Heart right ventricle (tissue), 16 donors: ENCODE results near the gene COL16A1. TPM values are rescaled to one million over a fixed set of nuclear protein-coding genes. Genes with fewer than 3 reads are reported as not detected.
A peak's percentile ranks its signal among the peaks of the same experiment; 100 is the strongest.

Experiments used
- ATAC-seq, 8 donors: fragments of 200-7000 bp; cut with Tn5 transposase; one replicate each; pipeline ENCODE4 v1.9.1; 2020; ENCODE audit warnings: mild to moderate bottlenecking in 8 of 8, moderate library complexity in 8 of 8, moderate number of reproducible peaks in 1 of 8
- DNase-seq, 2 donors: peaks; one replicate each; pipeline ENCODE4 v3.0.0-alpha.2; 2020
- H3K27ac ChIP-seq, 10 donors: fragments of 200-600 bp; sonication (generic) in 2 of 10; one replicate each; pipeline versions ENCODE4 v1.5.0 to v1.8.0; 2020 to 2022; ENCODE audit warnings: mild to moderate bottlenecking in 3 of 10
- H3K27me3 ChIP-seq, 7 donors: fragments of 200-600 bp; one replicate each; pipeline ENCODE4 v1.8.0; 2021 to 2022; ENCODE audit warnings: mild to moderate bottlenecking in 2 of 7
- H3K36me3 ChIP-seq, 9 donors: fragments of 200-600 bp; sonication (generic) in 1 of 9; one replicate each; pipeline versions ENCODE4 v1.5.0 to v1.8.0; 2020 to 2022; ENCODE audit warnings: mild to moderate bottlenecking in 2 of 9
- H3K4me1 ChIP-seq, 9 donors: fragments of 200-600 bp; sonication (generic) in 1 of 9; one replicate each; pipeline versions ENCODE4 v1.5.0 to v1.8.0; 2020 to 2022; ENCODE audit warnings: mild to moderate bottlenecking in 4 of 9
- H3K4me3 ChIP-seq, 10 donors: fragments of 200-600 bp; sonication (generic) in 2 of 10; one replicate each; pipeline versions ENCODE4 v1.5.0 to v1.8.0; 2020 to 2022; ENCODE audit warnings: mild to moderate bottlenecking in 7 of 10, moderate library complexity in 2 of 10
- H3K9me3 ChIP-seq, 11 donors: fragments of 200-600 bp in 10 of 11; sonication (generic) in 2 of 11; one replicate each; pipeline versions ENCODE4 v1.5.0 to v1.8.0; 2013 to 2022; ENCODE audit warnings: mild to moderate bottlenecking in 2 of 11, control low read depth in 1 of 11, moderate library complexity in 1 of 11
- WGBS, 2 donors: extraction: QIAGEN DNeasy Blood & Tissue Kit; methylation state at CpG; one replicate each; pipeline ENCODE4 v1.1.7; 2013; ENCODE audit warnings: inconsistent platforms in 1 of 2; 5-methylcytosine and 5-hydroxymethylcytosine counted together
- intact Hi-C, 10 donors: fragments of 100-400 bp; cut with DNase I; formaldehyde crosslinking; loops; one replicate each; pipeline versions ENCODE4 v1.11.1 to v1.14.2; 2022
- polyA plus RNA-seq, 2 donors: library from polyadenylated mRNA; stranded (reverse); fragments of 200-250 nt; gene quantifications; one replicate each; pipeline ENCODE4 v1.2.3, GENCODE V29; 2013
- total RNA-seq, 10 donors: library from RNA; stranded (reverse); fragmentation: NEBNext Ultra II Directional in 3 of 10; extraction: Animal tissue kit (Norgen Biotek cat#: 25700) in 3 of 10; gene quantifications; one replicate each; pipeline versions ENCODE4 v1.2.1 to v1.2.4, GENCODE V29; 2021 to 2023
- TF ChIP-seq, protein P1 (sequence below), 9 donors: fragments of 200-600 bp; sonication (generic) in 2 of 9; IDR thresholded peaks; one replicate each; pipeline versions ENCODE4 v1.5.0 to v1.8.0; 2021 to 2022; ENCODE audit warnings: antibody characterized with exemption in 9 of 9, mild to moderate bottlenecking in 5 of 9, moderate library complexity in 1 of 9
- donor health status: Arrhythmogenic right ventricular cardiomyopathy.
- donor health status: ischemic (EF 13 %, LVEDD 7.1; RV severe dilation, severe dysfunction).
- donor health status: healthy with polysubstance abuse.
- donor health status: DM: no; HTN: yes; CAD: no.
- donor health status: DM: no; HTN: no; CAD: no.
- donor health status: ischemic (EF 25% LVEDD 6.9; RV normal size, moderate dysfunction).
- donor health status: ischemic (EF 25% LVEDD 5.7; RV mildly dilated, moderate dysfunction).
- donor health status: healthy.
- donor health status: DM: yes; HTN: yes; CAD: no.
- donor health status: Ischemic cardiomyopathy.
- donor health status: ischemic (EF 35%, LVEDD 5.7; RV mildly dilated, moderate dysfunction).
- donor health status: nonischemic (EF 11% LVEDD 7.7; RV severe dilation, severe dysfunction).
- donor health status: DM: yes; HTN: yes; CAD: no.
- donor health status: PGD.
- donor health status: ischemic (EF 29% LVEDD 5.4; RV normal size, mild dysfunction).
- donor health status: nonischemic (EF 23%, LVEDD 6.1; RV moderate dilation, normal function).

COL16A1 gene
- total and polyA plus RNA-seq, 12 donors, result 7.4 to 35.3 (median 16.6) TPM

DNA sequence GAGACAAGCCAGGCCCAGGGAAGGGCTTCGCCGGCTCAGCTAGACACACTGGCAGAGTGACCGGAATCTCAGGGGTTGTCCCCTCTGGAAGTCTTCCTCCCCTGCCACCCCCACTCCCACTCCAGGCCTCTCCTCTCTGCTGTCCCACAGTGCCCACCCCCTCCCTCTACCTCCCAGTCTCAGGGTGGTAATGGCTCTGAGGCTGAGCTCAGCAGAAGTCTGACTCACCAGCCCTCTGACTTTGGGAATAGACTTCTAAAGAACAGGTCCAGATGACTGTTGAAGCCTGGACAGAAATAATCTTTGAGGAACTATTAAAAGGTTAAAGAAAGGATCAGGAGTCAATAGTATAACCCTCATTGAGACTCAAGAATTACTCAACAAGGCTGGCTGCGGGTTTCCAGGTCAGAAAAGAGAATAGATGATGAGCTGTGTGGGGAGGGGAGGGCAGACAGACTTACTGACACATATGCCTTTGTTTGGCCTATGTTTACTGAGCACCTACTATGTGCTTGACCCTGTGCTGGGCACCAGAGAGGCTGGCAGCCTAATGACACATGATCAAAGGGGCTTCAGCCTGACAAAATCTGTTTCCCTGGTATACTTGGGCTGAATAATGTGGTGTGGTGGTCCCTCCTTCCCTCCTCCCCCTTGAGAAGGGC lies 78.1 kb downstream of the COL16A1 start:
- Histone ChIP-seq H3K4me3 (no peak overlapping the region), H3K27me3 (no peaks in the 10 kb centered on the region), H3K27ac (peak overlapping the region; percentile 72 to 97 (median 90)), H3K36me3 (peaks cover 0 to 40% (median 17%) of the 10 kb centered on the region in 9 donors), H3K9me3 (no peaks in the 10 kb centered on the region), H3K4me1 (peaks cover 30 to 68% (median 45%) of the 10 kb centered on the region in 9 donors)
- intact Hi-C loops, result no loop called here
- WGBS, 2 donors, result 81 to 92% methylated on average over 4 of the region's 4 CpGs
- TF ChIP-seq, protein P1, sequence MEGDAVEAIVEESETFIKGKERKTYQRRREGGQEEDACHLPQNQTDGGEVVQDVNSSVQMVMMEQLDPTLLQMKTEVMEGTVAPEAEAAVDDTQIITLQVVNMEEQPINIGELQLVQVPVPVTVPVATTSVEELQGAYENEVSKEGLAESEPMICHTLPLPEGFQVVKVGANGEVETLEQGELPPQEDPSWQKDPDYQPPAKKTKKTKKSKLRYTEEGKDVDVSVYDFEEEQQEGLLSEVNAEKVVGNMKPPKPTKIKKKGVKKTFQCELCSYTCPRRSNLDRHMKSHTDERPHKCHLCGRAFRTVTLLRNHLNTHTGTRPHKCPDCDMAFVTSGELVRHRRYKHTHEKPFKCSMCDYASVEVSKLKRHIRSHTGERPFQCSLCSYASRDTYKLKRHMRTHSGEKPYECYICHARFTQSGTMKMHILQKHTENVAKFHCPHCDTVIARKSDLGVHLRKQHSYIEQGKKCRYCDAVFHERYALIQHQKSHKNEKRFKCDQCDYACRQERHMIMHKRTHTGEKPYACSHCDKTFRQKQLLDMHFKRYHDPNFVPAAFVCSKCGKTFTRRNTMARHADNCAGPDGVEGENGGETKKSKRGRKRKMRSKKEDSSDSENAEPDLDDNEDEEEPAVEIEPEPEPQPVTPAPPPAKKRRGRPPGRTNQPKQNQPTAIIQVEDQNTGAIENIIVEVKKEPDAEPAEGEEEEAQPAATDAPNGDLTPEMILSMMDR (IDR thresholded peaks at IDR 0.05), result no peak
- DNase-seq, result no peak
- no peak for ATAC-seq

DNA sequence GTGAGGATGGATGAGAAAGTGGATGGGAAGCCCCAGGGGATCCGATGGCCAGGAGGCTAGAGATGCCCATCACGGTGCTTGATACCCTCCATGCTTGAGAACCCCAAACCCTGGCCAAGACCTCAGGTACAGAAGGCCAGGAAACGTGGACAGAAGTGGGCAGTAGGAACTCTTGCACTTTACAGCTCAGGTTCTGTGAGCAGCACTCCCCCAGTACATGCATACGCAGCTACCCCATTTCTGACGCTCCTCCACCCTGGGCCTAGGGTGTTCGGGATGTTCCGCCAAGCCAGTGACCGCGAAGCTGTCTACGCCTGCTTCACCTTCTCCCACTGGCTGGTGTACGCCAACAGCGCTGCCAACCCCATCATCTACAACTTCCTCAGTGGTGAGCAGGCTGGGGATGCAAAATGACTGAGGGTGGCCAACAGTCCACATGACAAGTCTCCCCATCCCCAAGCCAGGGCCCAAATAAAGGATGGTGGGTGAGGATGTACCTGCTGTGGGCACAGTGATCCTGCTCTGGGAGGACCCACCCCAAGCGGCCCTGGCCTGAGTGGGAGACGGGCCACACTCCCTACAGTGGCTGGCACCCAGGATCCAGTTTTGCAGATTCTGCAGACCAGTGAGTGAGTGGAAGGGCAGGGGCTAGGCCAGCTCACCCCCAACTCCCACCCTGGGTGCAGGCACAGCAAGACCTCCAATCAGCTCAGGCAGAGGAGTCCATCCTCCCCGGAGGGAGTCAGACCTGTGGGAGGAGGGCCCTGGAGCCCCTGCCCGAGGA lies 78.9 kb downstream of the COL16A1 start:
- ATAC-seq (no peak), DNase-seq (no peak)
- WGBS, 2 donors, result 92 to 94% methylated on average over 16 of the region's 16 CpGs
- no peaks in the 10 kb centered on the region for H3K27me3 ChIP-seq
- H3K36me3 ChIP-seq, result peaks cover 0 to 32% (median 10%) of the 10 kb centered on the region in 9 donors
- intact Hi-C loops, result loop anchor here in 1 of 10 donors (5.0 kb wide), 1 partner anchor 63 kb away; no protein-coding TSS in a partner anchor
- no peak overlapping the region for H3K4me3 ChIP-seq
- no peaks in the 10 kb centered on the region for H3K9me3 ChIP-seq
- peak overlapping the region in 6 of 10 donors; percentile 23 to 95 (median 90) for H3K27ac ChIP-seq
- H3K4me1 ChIP-seq, result peaks cover 29 to 60% (median 45%) of the 10 kb centered on the region in 9 donors
- TF ChIP-seq, protein P1 (IDR thresholded peaks at IDR 0.05), result no peak

DNA sequence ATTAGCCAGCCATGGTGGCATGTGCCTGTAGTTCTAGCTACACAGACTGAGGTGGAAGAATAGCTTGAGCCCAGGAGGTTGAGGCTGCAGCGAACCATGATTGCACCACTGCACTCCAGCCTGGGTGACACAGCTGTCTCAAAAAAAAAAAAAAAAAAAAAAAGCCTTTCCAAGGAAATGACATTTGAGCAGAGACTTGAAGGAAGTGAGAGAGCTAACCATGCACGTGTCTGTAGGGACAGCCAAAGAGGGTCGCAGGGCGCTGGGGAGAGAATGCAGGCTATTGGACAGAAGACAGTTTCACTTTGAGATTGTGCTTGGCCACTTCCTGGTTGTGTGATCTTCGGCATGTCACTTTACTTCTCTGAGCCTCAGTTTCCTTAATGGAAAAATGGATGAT lies 79.5 kb downstream of the COL16A1 start:
- 66 to 72% methylated on average over 5 of the region's 5 CpGs for WGBS, 2 donors
- TF ChIP-seq, protein P1 (IDR thresholded peaks at IDR 0.05), result no peak
- no peaks in the 10 kb centered on the region for H3K9me3 ChIP-seq
- peaks cover 27 to 54% (median 41%) of the 10 kb centered on the region in 9 donors for H3K4me1 ChIP-seq
- intact Hi-C loops, result loop anchor here in 1 of 10 donors (5.0 kb wide), 1 partner anchor 62 kb away; no protein-coding TSS in a partner anchor
- no peak overlapping the region for H3K27ac ChIP-seq
- no peaks in the 10 kb centered on the region for H3K27me3 ChIP-seq
- no peak for ATAC-seq
- peaks cover 0 to 26% (median 5%) of the 10 kb centered on the region in 9 donors for H3K36me3 ChIP-seq
- no peak for DNase-seq
- no peak overlapping the region for H3K4me3 ChIP-seq

DNA sequence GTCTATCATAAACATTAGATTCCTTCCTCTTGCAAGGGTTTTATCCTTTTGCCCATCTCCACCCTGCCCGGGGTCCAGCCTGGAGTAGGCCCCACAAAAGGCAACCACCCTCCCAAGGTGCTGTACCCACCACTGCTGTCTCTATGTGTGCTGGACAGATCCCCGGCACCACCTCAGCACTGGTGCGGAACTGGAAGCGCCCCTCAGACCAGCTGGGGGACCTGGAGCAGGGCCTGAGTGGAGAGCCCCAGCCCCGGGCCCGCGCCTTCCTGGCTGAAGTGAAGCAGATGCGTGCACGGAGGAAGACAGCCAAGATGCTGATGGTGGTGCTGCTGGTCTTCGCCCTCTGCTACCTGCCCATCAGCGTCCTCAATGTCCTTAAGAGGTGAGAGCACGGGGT lies 80.5 kb downstream of the COL16A1 start:
- WGBS, 2 donors, result 97 to 98% methylated on average over 12 of the region's 12 CpGs
- peaks cover 0 to 16% (median 5%) of the 10 kb centered on the region in 9 donors for H3K36me3 ChIP-seq
- H3K4me3 ChIP-seq, result no peak overlapping the region
- DNase-seq, result no peak
- H3K27ac ChIP-seq, result no peak overlapping the region
- no peak for ATAC-seq
- H3K4me1 ChIP-seq, result peaks cover 24 to 47% (median 35%) of the 10 kb centered on the region in 9 donors
- intact Hi-C loops, result loop anchor here in 1 of 10 donors (5.0 kb wide), 1 partner anchor 61 kb away; no protein-coding TSS in a partner anchor
- TF ChIP-seq, protein P1 (IDR thresholded peaks at IDR 0.05), result no peak
- H3K9me3 ChIP-seq, result no peaks in the 10 kb centered on the region
- H3K27me3 ChIP-seq, result peaks cover 0 to 8% (median 0%) of the 10 kb centered on the region in 7 donors
